GM21515 (cell line): ENCODE data around the gene PNMA8C.

Experiments used
- ATAC-seq: cut with Tn5 transposase; IDR thresholded peaks from one replicate; pipeline ENCODE4 v1.9.1; 2021; ENCODE audit not compliant: unreplicated experiment

Gene PNMA8C

GRCh38 chr19:46428239-46429135, at the start of gene PNMA8C:
PNMA8C (minus strand) TSS chr19:46428936; CDS start chr19:46428359, 577 bp downstream.
- no peak for ATAC-seq

GRCh38 chr19:46475986-46476385, 47.2 kb upstream of the PNMA8C start:
- ATAC-seq: no peak

GRCh38 chr19:46474211-46474610, 45.5 kb upstream of the PNMA8C start:
- no peak for ATAC-seq

GRCh38 chr19:46472592-46472991, 43.9 kb upstream of the PNMA8C start:
- no peak for ATAC-seq

- ATAC-seq: no peak
Observed at GRCh38 chr19:46471811-46472543, 43.2 kb upstream of the PNMA8C start.

DNA sequence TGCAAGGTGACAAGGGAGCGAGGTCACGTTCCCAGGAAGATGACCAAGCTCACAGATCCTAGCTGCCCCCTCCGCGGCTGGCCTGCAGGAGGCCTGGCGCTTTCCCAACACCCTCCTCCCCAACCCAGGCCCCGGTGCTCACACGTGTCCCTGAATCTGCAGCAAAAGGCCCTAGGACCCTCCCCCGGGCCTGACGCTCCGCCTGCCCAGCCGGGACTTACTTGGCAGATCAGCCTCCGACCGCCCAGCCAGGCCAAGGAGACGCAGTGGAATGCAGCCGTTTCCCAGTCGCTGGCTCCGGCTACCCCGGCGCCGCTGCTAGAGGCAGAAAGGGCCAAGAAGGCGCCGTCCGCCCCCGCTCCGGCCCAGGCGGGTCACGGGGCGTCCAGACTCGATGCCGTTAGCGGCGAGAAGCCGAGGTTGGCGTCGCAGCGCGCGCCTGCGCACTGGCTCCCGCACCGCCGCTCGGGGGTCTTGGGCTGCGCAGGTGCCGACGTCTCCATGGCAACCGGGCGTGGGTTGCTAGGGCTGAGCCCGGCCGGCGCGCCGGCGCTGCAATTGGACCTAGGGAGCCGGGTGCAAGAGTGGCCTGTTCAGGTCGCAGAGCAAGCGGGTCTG, 42.5 kb upstream of the PNMA8C start, which contains the start of gene PNMA8A:
Gene PNMA8A (minus strand): TSS at position 448 of the 618 bp plus-strand sequence. CDS start 528 bp downstream, outside the sequence.
- no peak for ATAC-seq

DNA sequence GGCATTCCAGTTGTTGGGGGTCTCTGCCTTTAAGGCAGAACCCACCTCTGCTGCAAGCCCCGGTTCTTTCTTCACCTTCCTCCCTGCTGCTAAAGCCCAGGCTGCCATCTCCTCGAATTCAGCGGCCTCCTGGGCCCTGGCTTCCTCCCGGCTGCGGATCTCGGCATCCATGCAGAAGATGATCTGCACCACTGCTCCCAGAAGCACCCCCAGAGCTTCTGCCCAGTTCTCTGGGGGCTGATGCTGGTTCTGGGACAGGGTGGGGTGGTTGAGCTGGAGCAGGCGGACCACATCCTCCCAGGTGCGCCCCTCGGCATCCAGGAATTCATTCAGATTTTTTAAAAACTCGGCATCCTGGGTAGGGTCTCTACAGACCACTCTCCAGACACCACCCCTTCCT, 41.6 kb upstream of the PNMA8C start:
- ATAC-seq: no peak

DNA sequence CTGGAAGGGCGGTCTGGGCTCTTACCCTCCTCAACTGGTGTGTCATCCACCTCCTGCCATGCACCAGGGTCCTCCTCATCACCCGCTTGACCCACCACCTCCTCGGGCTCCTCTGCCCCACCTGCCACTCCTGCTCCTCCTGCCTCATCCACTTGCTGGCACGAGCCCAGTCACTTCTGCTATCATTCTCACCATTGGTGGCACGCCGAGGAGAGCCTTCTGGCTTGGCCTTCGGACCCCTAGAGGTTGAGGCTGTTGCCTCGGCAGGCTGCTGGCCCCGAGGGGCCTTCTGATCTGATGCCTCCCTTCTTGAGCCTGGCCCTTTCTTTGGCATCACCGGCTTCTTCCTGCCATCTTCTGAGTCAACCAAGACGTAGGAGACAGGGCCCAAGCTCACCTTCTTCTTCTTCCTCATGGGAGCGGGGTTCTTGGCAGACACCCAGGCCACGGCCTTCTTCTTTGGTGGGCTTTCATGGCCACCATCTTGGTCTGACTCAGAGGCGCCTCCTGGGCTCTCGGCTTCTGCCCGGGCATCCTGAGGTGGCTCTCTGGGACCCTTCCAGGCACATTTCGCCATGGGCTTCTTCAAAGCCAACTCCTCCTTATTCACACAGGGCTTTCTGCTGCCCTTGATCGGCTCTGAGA, 40.9 kb upstream of the PNMA8C start:
- ATAC-seq: no peak

DNA sequence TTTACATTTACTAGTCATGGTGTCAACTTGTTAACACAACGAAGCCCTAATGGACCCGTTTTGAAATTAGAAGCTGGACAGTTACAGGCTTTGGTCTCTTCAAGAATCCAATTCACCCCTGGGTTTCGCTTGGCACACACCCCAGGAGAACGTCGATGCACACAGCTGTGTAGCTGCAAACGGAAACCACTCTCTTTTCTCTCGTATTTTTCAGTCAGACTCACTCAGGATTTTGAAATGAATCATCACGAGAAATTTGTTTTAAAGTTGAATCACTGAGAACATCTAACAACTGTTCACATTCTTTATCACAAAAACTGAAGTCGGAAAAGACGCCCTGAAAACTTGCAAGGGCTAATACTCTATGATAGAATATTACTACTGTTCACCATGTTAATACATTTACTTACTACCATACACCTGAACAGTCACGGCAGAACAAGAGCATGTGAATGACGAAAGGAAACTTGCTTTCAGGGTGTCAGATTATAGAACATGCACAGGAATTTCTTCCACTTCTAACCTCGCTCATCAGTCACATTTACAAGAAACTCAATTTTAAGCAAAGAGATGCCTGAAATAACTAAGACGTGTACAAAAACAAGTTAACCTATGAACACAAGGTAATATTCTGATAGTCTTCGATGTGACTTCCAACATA, 37.9 kb upstream of the PNMA8C start:
- ATAC-seq: no peak

DNA sequence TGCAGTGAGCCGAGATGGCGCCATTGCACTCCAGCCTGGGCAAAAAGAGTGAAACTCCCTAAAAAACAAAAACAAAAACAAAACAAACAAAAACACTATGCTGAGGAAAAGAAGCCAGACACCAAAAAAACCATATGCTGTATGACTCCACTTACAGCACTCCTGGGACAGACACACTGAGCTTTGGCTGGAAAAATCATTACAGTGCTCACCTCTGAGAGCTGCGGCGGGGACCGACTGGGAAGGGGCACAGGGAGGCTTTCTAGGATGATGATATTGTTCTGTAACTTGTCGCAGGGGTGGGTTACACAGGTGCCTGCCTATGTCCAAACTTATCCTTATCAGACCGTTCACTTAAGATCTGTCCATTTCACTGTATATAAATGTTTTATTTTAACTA, 34.8 kb upstream of the PNMA8C start:
- no peak for ATAC-seq

GRCh38 chr19:46461537-46461936, 32.8 kb upstream of the PNMA8C start:
- no peak for ATAC-seq

DNA sequence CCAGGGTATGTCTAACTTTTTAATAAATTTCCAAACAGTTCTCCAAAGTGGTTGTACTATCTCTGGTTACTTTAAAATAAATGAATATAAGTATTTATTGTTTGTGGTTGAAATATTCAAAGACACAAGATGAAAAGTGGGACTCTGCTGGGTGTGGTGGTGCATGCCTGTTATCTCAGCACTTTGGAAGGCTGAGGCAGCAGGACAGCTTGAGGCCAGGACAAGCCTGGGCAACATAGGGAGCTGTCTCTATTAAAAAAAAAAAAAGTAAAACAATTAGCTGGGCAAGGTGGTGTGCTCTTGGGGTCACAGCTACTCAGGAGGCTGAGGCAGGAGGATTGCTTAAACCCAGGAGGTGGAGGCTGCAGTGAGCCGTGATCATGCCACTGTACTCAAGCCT, 32.2 kb upstream of the PNMA8C start:
- ATAC-seq: no peak

- ATAC-seq: no peak
Observed at GRCh38 chr19:46460055-46460454, 31.3 kb upstream of the PNMA8C start.

DNA sequence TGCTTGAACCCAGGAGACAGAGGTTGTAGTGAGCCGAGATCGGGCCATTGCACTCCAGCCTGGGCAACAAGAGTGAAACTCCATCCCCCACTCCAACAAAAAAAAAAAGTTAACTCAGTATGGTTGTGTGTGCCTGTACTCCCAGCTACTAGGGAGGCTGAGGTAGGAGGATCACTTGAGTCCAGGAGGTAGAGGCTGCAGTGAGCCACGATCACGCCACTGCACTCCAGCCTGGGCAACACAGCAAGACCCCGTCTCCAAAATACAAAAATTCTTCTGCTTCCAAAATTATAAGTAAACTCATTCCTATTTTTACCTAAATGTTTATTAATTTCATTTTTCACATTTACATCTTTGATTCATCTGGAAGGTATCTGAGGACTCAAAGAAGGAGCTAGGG, 28.2 kb upstream of the PNMA8C start:
- no peak for ATAC-seq

GRCh38 chr19:46454244-46454643, 25.5 kb upstream of the PNMA8C start:
- ATAC-seq: no peak

GRCh38 chr19:46453661-46454060, 24.9 kb upstream of the PNMA8C start:
- ATAC-seq: no peak

DNA sequence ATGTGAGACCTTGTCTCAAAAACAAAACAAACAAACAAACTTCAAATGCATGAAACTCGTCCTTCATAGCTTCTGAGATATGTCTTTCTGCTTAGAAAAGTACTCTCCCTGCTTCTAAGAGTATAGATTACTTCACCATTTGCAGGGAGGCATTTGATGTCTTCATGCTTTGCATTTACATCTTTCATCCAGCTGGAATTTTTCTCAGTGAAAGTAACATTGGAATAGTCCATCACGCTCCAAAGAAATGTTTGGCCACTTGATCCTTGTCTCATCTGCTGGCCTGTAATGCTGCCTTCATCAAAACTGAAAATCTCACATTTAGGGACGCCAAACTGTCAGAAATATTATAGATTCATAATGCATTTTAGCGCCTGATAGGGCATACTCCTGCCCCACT, 23.4 kb upstream of the PNMA8C start:
- ATAC-seq: no peak

DNA sequence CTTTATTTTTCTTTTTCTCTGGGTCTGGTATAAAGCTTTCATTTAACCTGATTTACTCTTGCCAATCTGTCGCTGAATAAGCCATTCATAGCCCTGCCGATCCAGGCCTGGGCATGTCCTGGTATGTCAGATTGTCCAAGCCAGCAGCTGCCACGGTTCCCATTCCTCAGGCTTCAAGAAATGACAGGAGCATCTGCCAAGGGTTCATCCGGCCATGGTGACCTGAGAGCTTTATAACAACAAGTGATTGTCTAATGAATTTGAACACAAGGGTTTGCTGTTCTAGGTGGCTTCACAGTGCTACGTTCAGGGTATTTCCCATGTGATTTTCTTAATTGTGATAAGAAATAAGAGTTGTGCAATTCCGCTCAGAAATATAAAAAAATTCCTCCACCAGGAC, 22.6 kb upstream of the PNMA8C start:
- no peak for ATAC-seq

DNA sequence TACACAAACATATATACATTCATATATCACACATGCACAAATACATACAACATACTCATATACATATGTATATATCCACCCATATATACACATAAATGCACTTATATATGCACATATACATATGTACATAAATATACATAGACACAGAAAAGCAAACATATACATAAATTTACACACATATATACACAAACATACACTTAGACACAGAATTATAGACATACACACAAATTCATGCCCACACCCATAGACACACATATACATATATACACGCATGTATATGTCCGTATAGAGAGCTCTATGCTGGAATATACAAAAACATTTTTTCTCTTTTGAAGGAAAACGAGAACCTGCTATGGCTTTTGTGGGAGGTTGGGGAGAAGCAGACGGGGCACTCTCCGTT, 22.0 kb upstream of the PNMA8C start:
- ATAC-seq: no peak

GRCh38 chr19:46449228-46449627, 20.5 kb upstream of the PNMA8C start:
- ATAC-seq: no peak

GRCh38 chr19:46448601-46449000, 19.9 kb upstream of the PNMA8C start:
- ATAC-seq: no peak
